Astrocyte of the cerebellum (primary cell): ENCODE measurements around the gene MAP1LC3A.

ENCODE experiments used
- DNase-seq: peaks from one replicate; pipeline ENCODE4 v3.0.0-alpha.2; 2011; ENCODE audit warnings: low read depth
- H3K4me3 ChIP-seq: 2 replicates; pipeline ENCODE4 v1.5.1; 2011; ENCODE audit warnings: mild to moderate bottlenecking, low read depth, low read length, moderate library complexity
- CTCF ChIP-seq: IDR thresholded peaks from 2 replicates; pipeline ENCODE4 v1.5.1; 2012; ENCODE audit warnings: low read length, low read depth, moderate library complexity, mild to moderate bottlenecking; ENCODE audit errors: missing control alignments
- in situ Hi-C: cut with HindIII; loops from 2 replicates; pipeline ENCODE4 v1.10.0; 2017; ENCODE audit warnings: low sequenced_read_pairs

The MAP1LC3A gene

GRCh38 chr20:34564833-34565232, 6.3 kb downstream of the MAP1LC3A start:
- in situ Hi-C loops = no loop called here
- TF ChIP-seq CTCF = no peak
- no peak overlapping the region for H3K4me3 ChIP-seq
- DNase-seq = no peak

- in situ Hi-C loops = no loop called here
- DNase-seq = no peak
- no peak overlapping the region for H3K4me3 ChIP-seq
- no peak for TF ChIP-seq CTCF
Measured at GRCh38 chr20:34566978-34567891, 8.7 kb downstream of the MAP1LC3A start.

- no peak overlapping the region for H3K4me3 ChIP-seq
- TF ChIP-seq CTCF = no peak
- in situ Hi-C loops = no loop called here
- DNase-seq = no peak
Measured at GRCh38 chr20:34567892-34568865, 9.7 kb downstream of the MAP1LC3A start.

- no peak for DNase-seq
- H3K4me3 ChIP-seq = no peak overlapping the region
- no peak for TF ChIP-seq CTCF
- in situ Hi-C loops = no loop called here
Measured at GRCh38 chr20:34569598-34569997, 11.1 kb downstream of the MAP1LC3A start.

- peak; percentile 16 for DNase-seq
- in situ Hi-C loops = no loop called here
- no peak overlapping the region for H3K4me3 ChIP-seq
- TF ChIP-seq CTCF = no peak
Measured at GRCh38 chr20:34570859-34571306, 12.4 kb downstream of the MAP1LC3A start.

GRCh38 chr20:34571753-34572152, 13.2 kb downstream of the MAP1LC3A start:
- TF ChIP-seq CTCF = no peak
- DNase-seq = no peak
- no peak overlapping the region for H3K4me3 ChIP-seq
- in situ Hi-C loops = no loop called here
